Neural cell (in vitro differentiated cells): ENCODE results near the gene MYCBP.

Experiments
- EZH2 ChIP-seq: fragments of 200-600, 300-800 bp; shearing (Covaris generic), sonication (generic); IDR thresholded peaks from 2 replicates; pipeline ENCODE4 v1.6.1; 2014; ENCODE audit warnings: antibody characterized with exemption, low read length, borderline replicate concordance, mild to moderate bottlenecking; ENCODE audit not compliant: insufficient read depth, poor library complexity, severe bottlenecking
- POLR2AphosphoS5 ChIP-seq: IDR thresholded peaks from 2 replicates; pipeline ENCODE4 v1.6.1; 2012
- TF ChIP-seq, protein P1 (sequence below): fragments of 450-650 bp; IDR thresholded peaks from 2 replicates; pipeline ENCODE4 v1.5.1; 2014; ENCODE audit warnings: antibody characterized with exemption, mild to moderate bottlenecking, moderate library complexity; ENCODE audit not compliant: poor library complexity, severe bottlenecking

GRCh38 chr1:38834221-38834782 is 38.8 kb downstream of the MYCBP start:
- TF ChIP-seq, protein P1, sequence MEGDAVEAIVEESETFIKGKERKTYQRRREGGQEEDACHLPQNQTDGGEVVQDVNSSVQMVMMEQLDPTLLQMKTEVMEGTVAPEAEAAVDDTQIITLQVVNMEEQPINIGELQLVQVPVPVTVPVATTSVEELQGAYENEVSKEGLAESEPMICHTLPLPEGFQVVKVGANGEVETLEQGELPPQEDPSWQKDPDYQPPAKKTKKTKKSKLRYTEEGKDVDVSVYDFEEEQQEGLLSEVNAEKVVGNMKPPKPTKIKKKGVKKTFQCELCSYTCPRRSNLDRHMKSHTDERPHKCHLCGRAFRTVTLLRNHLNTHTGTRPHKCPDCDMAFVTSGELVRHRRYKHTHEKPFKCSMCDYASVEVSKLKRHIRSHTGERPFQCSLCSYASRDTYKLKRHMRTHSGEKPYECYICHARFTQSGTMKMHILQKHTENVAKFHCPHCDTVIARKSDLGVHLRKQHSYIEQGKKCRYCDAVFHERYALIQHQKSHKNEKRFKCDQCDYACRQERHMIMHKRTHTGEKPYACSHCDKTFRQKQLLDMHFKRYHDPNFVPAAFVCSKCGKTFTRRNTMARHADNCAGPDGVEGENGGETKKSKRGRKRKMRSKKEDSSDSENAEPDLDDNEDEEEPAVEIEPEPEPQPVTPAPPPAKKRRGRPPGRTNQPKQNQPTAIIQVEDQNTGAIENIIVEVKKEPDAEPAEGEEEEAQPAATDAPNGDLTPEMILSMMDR = no peak
- TF ChIP-seq EZH2 = no peak
- no peak for TF ChIP-seq POLR2AphosphoS5
